Right kidney (tissue), 1 donor: ENCODE results near the gene ADCY7.

Experiments used
- DNase-seq: peaks from one replicate; pipeline ENCODE4 v3.0.0-alpha.2; 2016

Gene ADCY7

GRCh38 chr16:50267151-50267631 is 840 bp downstream of the ADCY7 start:
- DNase-seq, result no peak

- DNase-seq, result no peak
These were observed 1.3 kb downstream of the ADCY7 start for GRCh38 chr16:50267651-50268050.

DNA sequence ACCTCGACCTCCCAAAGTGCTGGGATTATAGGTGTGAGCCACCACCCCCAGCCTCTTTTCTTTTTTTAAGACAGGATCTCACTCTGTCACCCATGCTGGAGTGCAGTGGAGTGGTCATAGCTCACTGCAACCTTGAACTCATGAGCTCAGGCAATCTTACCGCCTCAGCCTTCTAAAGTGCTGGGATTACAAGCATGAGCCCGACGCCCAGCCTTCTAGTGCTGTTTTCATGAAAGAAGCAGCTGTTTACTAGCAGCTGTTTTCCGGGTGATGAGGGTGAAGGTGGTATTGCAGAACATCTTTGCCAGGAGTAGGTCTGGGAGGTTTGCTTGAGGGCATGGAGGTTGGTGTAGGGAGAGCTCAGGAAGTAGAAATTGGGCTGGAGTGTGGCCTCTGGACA is 2.0 kb downstream of the ADCY7 start:
- DNase-seq, result no peak

GRCh38 chr16:50269061-50269705 is 2.8 kb downstream of the ADCY7 start:
- DNase-seq, result no peak

DNA sequence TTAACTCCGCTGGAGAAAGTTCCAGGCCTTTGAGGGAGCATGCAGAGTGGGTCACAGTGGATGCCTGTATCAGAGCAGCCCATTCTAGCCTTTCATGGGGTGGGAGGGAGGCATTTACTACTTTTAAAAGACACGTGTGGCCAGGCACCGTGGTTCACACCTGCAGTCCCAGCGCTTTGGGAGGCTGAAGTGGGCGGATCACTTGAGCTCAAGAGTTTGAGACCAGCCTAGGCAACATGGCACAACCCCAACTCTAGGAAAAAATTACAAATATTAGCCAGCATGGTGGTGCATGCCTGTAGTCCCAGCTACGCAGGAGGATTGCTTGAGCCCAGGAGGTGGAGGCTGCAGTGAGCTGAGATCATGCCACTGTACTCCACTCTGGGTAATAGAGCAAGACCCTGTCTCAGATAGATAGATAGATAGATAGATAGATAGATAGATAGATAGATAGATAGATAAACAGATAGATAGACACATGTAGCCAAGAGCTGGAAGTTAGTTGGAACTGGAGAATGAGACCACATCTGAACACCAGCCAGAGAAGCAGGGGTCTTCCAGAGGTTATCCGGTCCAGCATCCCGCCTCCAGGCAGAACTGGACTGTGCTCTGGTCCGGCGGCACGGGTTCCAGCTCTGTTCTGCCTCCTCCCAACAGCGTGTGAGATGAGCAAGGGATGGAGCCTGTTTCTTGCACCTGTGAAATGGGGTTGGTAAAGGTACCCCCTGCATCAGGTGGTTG is 3.6 kb downstream of the ADCY7 start:
- DNase-seq, result no peak

- no peak for DNase-seq
These were observed 4.3 kb downstream of the ADCY7 start for GRCh38 chr16:50270510-50271147.

DNA sequence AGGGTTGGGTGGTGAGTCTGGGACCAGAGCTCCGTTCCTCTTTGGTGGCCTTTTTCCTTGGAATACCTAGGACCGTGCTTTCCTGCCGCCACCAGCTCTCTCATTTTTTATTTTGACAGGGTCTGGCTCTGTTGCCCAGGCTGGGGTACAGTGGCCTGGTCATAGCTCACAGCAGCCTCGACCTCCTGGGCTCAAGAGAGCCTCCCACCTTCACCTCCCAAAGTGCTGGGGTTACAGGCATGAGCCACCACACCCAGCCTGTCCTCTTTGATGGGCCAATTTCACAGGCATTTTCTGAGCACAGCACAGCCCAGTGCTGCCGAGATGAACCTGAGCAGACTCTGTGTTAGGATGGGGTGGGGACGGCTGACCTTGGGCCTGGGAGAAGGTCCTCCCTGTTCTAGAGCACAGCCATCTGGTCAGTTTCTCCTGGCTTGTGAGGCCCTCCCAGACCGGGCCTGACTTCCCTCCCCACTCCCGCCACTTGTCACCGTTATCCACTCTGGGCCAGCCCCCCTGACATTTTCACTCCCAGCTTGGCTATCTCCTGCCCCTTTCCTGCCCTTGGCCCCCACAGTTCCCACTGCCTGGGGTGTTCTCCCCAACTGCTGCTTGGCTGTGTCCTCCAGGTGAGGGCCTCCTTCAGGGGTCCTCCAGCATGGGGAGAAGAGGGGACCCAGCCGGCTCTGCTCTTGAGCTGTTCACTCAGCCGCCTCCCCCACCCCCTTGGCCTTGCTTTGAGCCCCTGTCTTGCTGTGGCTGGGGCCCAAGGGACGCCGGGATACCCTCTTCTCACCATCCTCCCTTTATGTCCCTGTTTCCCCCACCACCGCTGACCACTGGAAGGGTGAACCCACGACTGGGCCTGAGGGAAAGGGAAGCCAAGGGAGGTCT is 5.0 kb downstream of the ADCY7 start:
- no peak for DNase-seq

DNA sequence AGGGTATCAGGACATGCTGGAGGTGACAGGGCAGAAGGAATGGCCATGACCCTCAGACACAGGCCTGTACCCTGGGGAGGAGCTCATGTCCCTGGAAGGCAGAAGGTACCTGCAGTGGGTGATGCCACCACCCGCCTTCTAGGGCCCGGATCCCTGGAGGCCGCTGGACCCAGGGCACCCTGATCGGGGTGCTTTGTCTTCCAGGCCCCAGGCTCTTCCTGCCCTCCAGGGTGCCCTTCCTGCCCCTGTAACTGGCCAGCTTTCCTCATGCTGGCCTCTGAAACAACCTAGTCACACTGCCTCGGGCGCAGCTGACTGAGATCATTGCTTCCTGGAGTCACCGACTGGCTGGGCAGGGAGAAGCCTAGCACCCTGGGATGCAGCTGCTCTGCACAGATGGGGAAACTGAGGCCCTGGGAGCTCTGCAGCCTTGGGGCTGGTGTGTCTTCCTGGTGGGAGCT is 5.8 kb downstream of the ADCY7 start:
- DNase-seq, result no peak

DNA sequence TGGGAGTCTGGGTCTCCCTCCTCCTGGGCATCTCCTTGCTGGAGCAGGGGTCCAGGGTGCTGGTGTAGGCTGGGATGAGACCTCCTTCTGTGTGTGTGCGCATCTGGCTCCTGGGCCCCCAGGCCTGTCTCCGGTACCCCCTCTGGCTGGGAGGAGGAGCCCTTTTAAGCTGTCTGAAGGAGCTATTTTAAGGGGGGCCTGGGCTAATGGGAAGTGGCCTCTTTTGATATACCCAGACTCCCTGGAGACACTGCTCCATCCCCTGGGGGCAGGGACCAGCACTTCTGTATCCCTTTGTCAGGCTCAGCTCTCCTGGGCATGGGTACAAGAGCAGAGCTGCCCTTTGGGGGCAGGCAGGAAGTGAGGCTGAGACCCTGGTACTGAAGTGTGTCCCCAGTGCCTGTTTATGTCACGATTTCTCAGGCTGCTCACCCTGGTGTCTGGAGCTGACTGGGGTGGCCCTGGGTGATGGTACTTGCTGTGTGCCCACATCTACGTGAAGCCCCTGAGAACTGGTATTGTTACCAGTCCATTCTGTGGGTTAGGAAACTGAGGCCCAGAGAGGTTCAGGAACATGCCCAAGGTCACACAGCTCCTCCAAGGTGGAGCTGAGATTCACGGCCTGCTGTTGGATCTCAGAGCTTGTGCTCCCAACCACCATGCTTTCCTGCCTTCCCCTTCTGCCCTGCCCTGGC is 6.5 kb downstream of the ADCY7 start:
- DNase-seq, result no peak

- DNase-seq, result no peak
These were observed 7.0 kb downstream of the ADCY7 start for GRCh38 chr16:50273382-50273690.

DNA sequence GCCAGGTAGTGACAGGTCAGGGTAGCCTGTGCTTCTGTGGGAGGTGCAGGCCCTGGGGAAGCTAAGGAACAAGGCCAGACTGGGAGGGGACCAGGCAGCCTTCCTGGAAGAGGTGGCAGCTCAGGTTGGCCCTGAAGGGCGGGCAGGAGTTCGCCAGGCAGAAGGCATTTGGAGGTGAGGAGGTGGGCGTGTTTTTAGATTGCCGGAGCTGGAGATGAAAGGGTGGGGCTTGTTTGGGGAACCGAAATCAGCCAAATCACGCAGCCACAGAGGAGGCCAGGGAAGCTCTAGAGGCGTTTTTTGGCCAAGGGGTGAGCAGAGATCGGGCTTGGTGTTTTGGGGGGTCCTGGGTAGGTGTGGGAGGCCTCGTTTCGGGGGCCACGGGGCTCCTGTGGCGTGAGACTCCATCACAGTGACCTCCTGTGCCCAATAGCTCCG is 7.6 kb downstream of the ADCY7 start:
- no peak for DNase-seq

- no peak for DNase-seq
These were observed 8.2 kb downstream of the ADCY7 start for GRCh38 chr16:50274326-50275097.

- no peak for DNase-seq
These were observed 8.7 kb downstream of the ADCY7 start for GRCh38 chr16:50275098-50275415.

- DNase-seq, result no peak
These were observed 9.3 kb downstream of the ADCY7 start for GRCh38 chr16:50275428-50276325.

GRCh38 chr16:50276326-50276640 is 9.9 kb downstream of the ADCY7 start:
- no peak for DNase-seq

DNA sequence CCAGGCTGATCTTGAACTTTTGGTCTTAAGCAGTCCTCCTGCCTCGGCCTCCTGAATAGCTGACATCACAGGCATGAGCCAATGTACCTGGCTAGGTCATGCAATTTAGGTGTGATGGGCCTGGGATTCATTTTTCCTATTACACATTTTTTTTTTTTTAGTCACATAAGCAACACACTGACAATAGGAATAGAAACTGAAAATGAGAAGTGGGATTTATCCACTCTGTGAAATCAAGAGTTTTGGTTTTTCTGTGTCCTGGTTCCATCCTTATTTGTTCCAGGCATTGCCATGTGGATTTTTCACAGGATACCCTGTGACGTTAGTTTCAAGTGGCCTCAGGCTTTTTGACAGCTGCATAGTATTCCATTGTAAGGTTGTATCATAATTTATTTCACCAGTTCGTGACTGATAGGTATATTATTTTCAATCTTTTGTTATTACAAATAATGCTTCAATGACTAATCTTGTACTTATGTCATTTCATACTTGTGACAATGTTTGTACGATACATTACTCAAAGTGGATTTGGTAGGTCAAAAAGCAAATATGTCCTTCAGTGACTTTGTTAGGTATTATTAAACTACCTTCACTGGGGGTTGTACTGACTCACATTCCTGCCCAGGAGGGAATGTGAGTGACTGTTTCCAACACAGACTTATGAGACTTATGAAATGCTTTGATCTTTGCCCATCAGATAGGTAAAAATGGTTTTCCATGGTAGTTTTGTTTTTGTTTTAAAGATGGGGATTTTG is 10.6 kb downstream of the ADCY7 start:
- DNase-seq, result no peak

GRCh38 chr16:50278251-50278650 is 11.9 kb downstream of the ADCY7 start:
- DNase-seq, result no peak

DNA sequence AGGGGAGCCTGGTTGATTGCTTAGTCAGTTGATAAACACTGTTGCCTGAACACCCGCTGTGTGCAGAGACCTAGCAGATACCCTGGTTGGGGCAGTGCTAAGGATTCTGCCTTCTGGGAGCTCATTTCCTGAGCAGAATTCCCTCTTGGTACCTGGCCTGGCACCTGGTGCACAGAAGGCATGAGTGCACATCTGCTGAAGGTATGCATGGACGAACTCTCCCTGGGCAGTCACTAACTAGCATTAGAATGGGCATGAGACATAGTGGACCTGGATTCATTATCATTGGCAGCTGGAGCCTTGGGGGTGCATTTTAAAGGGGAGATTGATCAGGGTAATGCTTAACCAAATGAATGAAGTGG is 13.1 kb downstream of the ADCY7 start:
- DNase-seq, result no peak

DNA sequence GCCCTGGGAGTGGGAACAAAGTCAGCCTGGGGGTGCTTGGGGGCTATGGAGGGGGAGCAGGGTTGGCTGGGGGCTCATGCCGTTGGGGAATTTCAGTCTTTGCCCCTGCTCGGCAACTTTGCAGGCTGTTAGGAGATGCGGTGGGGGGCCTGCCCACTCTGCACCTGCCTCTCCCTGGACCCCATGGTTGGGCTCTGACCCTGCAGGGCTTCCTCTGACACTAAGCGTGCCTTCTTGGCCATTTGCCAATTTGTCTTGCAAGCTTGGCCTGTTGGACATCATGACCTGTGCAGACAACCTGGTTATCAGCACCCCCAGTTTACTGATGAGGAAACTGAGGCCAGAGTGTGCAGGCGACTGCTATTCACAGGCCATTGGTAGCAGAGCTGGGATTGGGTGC is 14.6 kb downstream of the ADCY7 start:
- no peak for DNase-seq
